Suppressor macrophage (primary cell): ENCODE results near the gene DCAF10.
"Not testable (repeated sequence)": the region's sequence is repeated elsewhere in the genome, so short reads cannot be mapped to it uniquely, and the experiment has no call there.

Source experiments
- DNase-seq, 4 experiments: peaks; one replicate each; pipeline ENCODE4 v3.0.0-alpha.2; 2020 to 2022

DCAF10 gene

DNA sequence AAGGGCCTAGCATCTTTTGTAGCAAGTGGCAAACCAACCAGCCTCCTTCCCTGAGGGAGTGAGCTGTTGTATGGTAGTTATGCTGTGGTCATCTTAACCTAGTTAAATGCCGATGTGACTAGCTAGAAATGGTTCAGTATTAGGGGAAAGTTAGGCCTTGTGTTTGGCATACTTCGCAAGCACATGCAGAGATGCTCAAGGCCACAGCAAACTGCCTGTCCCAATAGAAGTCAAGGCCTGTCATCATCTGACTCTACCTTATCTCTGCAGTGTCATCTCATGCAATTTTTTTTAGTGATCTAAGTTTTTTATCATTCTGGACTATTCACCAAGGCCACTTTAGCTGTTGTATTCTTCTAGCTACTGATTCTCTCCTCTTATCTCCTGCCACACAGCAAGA is 10.5 kb upstream of the DCAF10 start:
- DNase-seq = no peak

DNA sequence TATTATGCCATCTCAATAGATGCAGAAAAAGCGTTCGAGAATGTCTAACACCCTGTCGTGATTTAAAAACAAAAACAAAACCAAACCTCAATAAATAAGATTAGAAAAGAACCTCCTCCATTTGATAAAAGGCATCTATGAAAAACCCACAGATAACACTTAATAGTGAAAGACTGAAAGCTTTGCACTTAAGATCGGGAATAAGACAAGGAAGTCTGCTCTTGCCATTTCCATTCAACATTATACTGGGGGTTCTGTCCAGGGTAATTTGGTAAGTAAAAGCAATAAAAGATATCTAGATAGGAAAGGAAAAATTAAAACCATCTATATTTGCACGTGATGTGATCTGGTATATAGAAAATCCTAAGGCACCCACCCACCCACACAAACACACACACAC is 8.5 kb upstream of the DCAF10 start:
- no peak for DNase-seq

- peak in 1 of 4 experiments; percentile 15 for DNase-seq
Observed at GRCh38 chr9:37796232-37796631, 4.4 kb upstream of the DCAF10 start.

DNA sequence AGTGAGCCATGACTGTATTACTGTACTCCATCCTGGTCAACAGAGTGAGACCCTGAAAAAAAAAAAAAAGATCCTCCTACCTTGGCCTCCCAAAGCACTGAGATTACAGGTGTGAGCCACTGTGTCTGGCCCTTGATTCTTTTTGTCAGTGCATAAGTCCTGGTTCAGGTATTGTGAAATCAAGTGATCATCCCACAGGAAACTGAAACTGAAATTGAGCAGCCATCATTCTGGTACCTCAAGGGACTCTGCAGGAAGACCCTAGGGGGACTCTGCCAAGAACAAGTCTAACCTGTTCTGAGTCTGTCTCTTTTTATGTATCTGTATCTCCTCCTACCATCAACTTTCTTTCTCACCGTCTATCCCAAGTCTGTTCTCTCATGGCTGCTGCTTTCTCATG is 1.9 kb upstream of the DCAF10 start:
- no peak for DNase-seq

DNA sequence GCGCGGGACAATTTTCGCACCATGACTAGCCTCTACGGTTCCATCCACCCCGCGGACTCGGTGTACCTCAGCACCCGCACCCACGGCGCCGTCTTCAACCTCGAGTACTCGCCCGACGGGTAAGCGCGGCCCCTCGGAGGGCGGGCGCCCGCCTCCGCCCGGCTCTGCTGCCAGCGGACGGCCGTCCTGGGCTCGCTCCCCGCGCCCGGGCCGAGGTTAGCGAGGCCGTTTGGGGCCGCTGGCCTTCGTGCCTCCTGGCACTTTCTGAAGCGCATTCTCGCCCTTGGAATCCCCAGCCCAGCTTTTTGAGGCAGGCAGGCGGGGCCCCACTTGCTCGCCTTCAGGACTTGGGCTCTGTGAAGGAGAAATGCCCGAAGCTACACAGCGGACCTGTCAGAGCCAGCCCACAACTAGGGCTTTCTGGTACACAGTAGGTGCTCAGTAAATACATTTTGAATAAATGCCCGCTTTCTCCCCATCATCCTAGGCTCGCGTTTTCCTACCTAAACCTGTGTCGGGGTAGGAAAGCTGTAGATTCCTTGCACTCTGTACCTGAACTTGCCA is 772 bp downstream of the DCAF10 start:
- peak; percentile 41 to 83 (median 60) for DNase-seq

DNA sequence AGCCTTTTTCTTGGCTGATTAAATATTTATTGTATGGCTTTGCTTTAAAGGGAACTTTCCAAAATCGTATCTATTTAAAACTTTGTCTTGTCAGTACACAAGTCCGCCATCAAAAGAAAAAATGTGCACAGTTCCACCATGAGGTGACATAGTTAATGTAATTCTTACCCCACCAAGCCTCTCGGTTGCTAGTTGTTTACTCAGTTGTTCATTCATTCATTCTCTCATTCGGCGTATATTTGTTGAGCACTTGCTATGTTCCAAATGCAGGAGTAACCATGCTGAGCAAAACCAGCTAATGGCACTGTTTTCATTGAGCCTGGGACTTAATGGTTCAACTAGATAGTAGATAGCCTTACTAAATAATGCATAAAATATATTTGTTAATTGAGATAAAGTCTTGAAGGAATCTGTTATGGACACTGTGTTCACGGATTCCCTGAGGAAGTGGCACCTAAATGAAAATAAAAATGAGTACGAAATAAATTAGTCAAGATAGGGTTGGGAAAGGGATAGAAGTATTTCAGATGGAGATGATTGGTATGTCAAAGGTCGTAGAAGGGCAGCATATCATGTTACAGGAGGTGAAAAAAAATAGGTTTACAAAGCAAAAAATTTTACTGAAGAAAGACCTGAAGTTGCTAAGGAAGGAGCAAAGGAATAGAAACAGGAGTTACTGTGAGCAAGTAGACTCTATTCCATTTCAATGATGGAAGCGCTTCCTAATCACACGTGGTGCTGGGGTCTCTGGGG is 1.5 kb downstream of the DCAF10 start:
- no peak for DNase-seq

- DNase-seq = no peak
Observed at GRCh38 chr9:37806271-37806670, 5.7 kb downstream of the DCAF10 start.

DNA sequence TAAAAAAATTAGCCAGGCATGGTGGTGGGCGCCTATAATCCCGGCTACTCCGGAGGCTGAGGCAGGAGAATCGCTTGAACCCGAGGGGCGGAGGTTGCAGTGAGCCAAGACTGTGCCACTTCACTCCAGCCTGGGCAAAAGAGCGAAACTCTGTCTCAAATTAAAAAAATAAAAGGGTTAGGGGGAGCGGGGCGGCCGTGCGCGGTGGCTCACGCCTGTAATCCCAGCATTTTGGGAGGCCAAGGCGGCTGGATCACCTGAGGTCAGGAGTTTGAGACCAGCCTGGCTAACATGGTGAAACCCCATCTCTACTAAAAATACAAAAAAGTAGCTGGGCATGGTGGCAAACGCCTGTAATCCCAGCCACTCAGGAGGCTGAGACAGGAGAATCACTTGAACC is 9.1 kb downstream of the DCAF10 start:
- not testable (repeated sequence) for DNase-seq

DNA sequence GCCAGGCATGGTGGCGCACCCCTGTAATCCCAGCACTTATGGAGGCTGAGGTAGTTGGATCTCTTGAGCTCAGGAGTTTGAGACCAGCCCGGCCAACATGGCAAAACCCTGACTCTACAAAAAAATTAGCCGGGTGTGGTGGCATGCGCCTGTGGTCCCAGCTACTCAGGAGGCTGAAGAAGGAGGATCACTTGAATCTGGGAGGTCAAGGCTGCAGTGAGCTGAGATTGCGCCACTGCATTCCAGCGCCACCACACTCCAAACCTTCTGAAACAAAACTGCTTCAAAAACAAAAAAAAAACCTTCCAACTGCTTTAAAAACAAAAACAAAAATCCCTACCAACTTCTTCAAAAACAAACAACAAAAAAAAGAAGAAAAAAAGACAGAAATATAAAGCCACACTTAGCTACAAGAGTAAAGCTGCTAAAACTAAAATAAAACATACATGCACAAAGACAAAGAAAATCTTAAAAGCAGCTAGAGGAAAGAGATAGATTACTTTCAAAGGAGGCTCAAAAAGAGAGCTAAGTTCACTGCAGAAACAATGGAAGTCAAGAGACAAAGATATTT is 11.4 kb downstream of the DCAF10 start:
- DNase-seq = no peak

DNA sequence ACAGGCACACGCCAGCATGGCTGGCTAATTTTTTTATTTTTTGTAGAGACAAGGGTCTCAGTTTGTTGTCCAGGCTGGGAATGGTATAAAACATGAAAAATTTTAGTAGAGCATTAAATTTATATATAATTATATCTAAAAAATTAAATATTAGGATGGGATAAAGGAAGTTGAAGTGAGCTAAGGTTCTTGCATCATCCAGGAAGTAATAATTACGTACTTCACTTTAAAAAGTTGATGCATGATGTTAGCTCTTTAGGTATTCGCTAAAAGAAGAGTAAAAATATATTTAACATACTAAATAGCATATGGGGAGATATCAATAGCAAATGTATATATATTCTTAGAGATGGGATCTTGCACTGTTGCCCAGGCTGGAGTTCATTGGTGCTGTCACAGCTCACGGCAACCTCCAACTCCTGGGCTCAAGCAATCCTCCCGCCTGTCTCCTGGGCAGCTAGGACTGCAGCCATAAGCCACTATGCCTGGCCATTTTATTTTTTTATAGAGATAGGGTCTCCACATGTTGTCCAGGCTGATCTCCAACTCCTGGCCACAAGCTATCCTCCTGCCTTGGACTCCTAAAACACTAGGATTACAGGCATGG is 12.3 kb downstream of the DCAF10 start:
- DNase-seq = peak in 3 of 4 experiments; percentile 3 to 43 (median 30)

DNA sequence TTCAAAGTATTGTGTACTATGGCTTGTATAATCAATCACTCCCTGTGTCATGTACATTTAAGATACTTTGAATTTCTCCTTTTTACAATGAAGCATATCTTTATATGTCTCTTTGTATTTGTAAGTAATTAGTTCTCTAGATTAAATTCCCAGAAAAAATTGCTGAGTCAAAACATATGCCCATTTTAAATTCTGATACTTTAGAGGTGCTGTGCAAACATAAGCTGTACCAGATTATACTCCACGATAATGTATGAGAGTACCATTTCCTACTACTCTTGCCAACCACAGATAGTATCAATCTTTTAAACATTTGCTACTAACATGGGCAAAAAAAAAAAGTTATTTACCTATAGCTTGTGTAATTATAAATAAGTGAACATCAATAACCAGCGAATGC is 18.3 kb downstream of the DCAF10 start:
- no peak for DNase-seq

- no peak for DNase-seq
Observed at GRCh38 chr9:37820142-37820541, 19.5 kb downstream of the DCAF10 start.

- DNase-seq = not testable (repeated sequence)
Observed at GRCh38 chr9:37825174-37825573, 24.6 kb downstream of the DCAF10 start.

GRCh38 chr9:37827483-37828165 is 27.0 kb downstream of the DCAF10 start:
- no peak for DNase-seq

DNA sequence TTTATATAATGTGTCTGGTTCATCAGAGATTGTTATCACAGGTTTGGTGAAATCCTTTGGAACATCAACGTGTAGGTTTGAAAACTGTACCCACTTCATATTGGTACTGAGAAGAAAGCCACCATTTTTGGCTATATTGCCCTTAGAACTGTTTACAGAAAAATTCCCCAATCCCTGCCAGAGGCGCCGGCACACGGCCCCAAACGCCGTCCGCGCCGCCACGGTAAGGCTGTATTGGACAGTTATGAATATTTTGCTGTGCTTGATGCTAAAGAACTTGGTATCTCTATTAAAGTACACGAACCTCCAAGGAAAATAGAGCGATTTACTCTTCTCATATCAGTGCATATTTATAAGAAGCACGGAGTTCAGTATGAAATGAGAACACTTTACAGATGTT is 35.2 kb downstream of the DCAF10 start:
- no peak for DNase-seq

DNA sequence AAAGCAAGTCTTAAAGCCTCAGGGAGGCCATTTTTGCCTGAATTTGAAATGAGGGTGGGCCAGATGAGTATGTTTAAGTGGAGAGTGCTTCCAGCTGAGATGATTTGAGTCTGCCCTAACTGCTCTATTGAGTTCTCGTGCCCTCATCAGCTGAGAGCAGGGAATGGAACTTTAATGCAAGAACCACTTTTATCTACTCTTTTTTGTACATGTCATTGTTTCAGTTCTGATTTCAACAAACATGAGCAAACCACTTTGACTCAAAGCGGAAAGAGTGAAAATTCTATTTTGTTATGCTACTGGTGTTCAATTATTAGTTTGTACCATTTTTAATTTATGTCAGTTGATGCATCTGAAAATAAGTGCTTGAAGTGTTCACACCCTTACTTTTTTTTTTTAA is 35.8 kb downstream of the DCAF10 start:
- no peak for DNase-seq

- DNase-seq = no peak
Observed at GRCh38 chr9:37839496-37840461, 39.2 kb downstream of the DCAF10 start.

- peak; percentile 24 to 52 (median 46) for DNase-seq
Observed at GRCh38 chr9:37840560-37841194, 40.1 kb downstream of the DCAF10 start.

GRCh38 chr9:37852222-37852621 is 51.6 kb downstream of the DCAF10 start:
- no peak for DNase-seq

DNA sequence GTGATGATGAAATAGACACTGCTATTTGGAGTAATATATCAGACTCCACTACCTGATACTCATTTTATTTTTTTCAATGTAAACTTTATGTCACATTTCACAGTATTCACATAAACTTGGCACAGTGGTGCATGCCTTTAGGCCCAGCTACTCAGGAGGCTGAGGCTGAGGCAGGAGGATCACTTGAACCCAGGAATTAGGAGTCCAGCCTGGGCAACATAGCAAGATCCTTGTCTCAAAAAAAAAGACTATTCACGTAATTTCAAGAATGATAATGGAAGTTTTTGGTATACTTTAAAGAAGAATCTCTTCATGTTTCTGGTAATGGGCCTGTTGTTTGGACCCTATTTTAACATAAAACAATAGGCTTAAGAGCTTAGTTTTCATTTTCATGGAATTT is 56.0 kb downstream of the DCAF10 start:
- DNase-seq = no peak

DNA sequence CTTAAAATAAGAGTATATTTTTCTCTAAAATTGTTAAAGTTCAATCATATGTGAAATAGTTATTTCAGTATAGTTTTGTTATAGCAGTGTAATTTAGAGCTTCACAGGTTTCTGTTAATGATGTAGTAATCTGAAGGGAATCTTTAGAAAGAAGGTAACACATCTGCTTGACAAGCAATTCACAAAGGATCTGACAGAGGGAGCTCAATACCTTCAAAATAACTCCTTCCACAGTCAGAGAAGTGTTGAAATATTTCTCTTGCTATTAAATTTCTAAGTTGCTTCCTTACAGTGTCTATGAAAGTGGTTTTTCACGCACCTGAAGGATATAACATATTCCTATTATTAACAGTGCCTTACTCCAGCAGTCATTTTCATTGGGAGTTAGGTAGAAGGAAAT is 58.4 kb downstream of the DCAF10 start:
- peak in 2 of 4 experiments; percentile 21 to 24 for DNase-seq
